Stimulated activated CD8-positive, alpha-beta memory T cell treated with anti-CD3 and anti-CD28 coated beads, Interleukin-7, amount 100 ng/mL, for 48 hours (primary cell): ENCODE measurements around the gene GFY.
A peak's percentile ranks its signal among the peaks of the same experiment; 100 is the strongest.

Source experiments
- DNase-seq, 2 donors: peaks; one replicate each; pipeline ENCODE4 v3.0.0-alpha.2; 2020; ENCODE audit warnings: low read depth in 1 of 2; ENCODE audit errors: extremely low read depth in 1 of 2

The GFY gene

GRCh38 chr19:49408816-49409440 lies 16.3 kb upstream of the GFY start:
- DNase-seq = no peak

- no peak for DNase-seq
Observed at GRCh38 chr19:49409441-49410029, 15.7 kb upstream of the GFY start.

- no peak for DNase-seq
Observed at GRCh38 chr19:49411681-49412326, 13.4 kb upstream of the GFY start.

- DNase-seq = no peak
Observed at GRCh38 chr19:49413348-49413747, 11.8 kb upstream of the GFY start.

- DNase-seq = no peak
Observed at GRCh38 chr19:49414256-49414655, 10.9 kb upstream of the GFY start.

GRCh38 chr19:49415102-49415809 lies 9.9 kb upstream of the GFY start:
- no peak for DNase-seq

- DNase-seq = no peak
Observed at GRCh38 chr19:49415810-49416200, 9.4 kb upstream of the GFY start.

GRCh38 chr19:49417088-49417487 lies 8.1 kb upstream of the GFY start:
- no peak for DNase-seq

- DNase-seq = no peak
Observed at GRCh38 chr19:49418511-49418910, 6.7 kb upstream of the GFY start.

- no peak for DNase-seq
Observed at GRCh38 chr19:49419173-49419572, 6.0 kb upstream of the GFY start.

GRCh38 chr19:49420227-49420626 lies 5.0 kb upstream of the GFY start:
- DNase-seq = no peak

- peak in 1 of 2 donors; percentile 29 for DNase-seq
Observed at GRCh38 chr19:49421039-49421877, 3.9 kb upstream of the GFY start.

- no peak for DNase-seq
Observed at GRCh38 chr19:49421878-49422202, 3.3 kb upstream of the GFY start.

- no peak for DNase-seq
Observed at GRCh38 chr19:49422407-49423070, 2.6 kb upstream of the GFY start.

GRCh38 chr19:49423071-49423984 lies 1.9 kb upstream of the GFY start, which contains the start of gene PTH2:
TSS of gene PTH2 (minus strand) at chr19:49423441. CDS start at chr19:49423339, 102 bp downstream.
- no peak for DNase-seq

GRCh38 chr19:49423985-49424303 lies 1.2 kb upstream of the GFY start:
- DNase-seq = no peak

GRCh38 chr19:49425922-49426592 lies 869 bp downstream of the GFY start:
- no peak for DNase-seq

GRCh38 chr19:49427339-49427738 lies 2.2 kb downstream of the GFY start:
- no peak for DNase-seq
